SK-N-SH (cell line): Measurements from ENCODE around the gene GLOD4. TPM values are rescaled to one million over a fixed set of nuclear protein-coding genes. Genes with fewer than 3 reads are reported as not detected.
A peak's percentile ranks its signal among the peaks of the same experiment; 100 is the strongest.

ENCODE experiments used
- CTCF ChIA-PET: fragments of 300-600, 350-600 bp; formaldehyde crosslinking; extraction: SDS; loops from one replicate; lab custom pipeline; 2021; lab: Yijun Ruan, JAX
- POLR2A ChIA-PET: fragments of 350-600 bp; sonication (Branson Sonifier 250); formaldehyde crosslinking; extraction: SDS; loops from one replicate; lab custom pipeline; 2020; ENCODE audit warnings: antibody characterized with exemption, inconsistent platforms; lab: Yijun Ruan, JAX
- DNase-seq: peaks from one replicate; pipeline ENCODE4 v3.0.0; 2012
- H2AFZ ChIP-seq: fragments of 200-600 bp; sonication (generic); 2 replicates; pipeline ENCODE4 v1.8.1; 2016; ENCODE audit warnings: antibody characterized with exemption, mild to moderate bottlenecking, low read depth
- H3F3A ChIP-seq: fragments of 200-600 bp; sonication (generic); replicated peaks from 2 replicates; pipeline ENCODE3; 2016; ENCODE audit warnings: antibody characterized with exemption, mild to moderate bottlenecking; ENCODE audit not compliant: insufficient read depth
- H3K27ac ChIP-seq, 2 experiments: fragments of 200-500 bp in 1 of 2; fragments of 200-600 bp in 1 of 2; sonication (Bioruptor generic) in 1 of 2; sonication (generic), shearing (Covaris generic) in 1 of 2; 2 replicates each; pipeline versions ENCODE4 v1.5.1 to v1.6.1; 2014 to 2016; ENCODE audit warnings: low read depth in 2 of 2, inconsistent platforms in 1 of 2, low read length in 1 of 2, mild to moderate bottlenecking in 1 of 2, mixed read lengths in 1 of 2
- H3K27me3 ChIP-seq: fragments of 200-600 bp; sonication (generic), shearing (Covaris generic); 2 replicates; pipeline ENCODE4 v1.6.1; 2016; ENCODE audit warnings: mixed run types; ENCODE audit not compliant: insufficient read depth
- H3K36me3 ChIP-seq, 2 experiments: fragments of 200-500 bp in 1 of 2; fragments of 200-600 bp in 1 of 2; sonication (Bioruptor generic) in 1 of 2; sonication (generic) in 1 of 2; replicated peaks in 1 of 2; 2 replicates each; pipeline versions ENCODE3 to v1.5.1; 2014 to 2016; ENCODE audit warnings: low read length in 1 of 2, mild to moderate bottlenecking in 1 of 2; ENCODE audit not compliant: insufficient read depth in 2 of 2, control insufficient read depth in 1 of 2
- H3K4me1 ChIP-seq, 2 experiments: fragments of 200-500 bp in 1 of 2; fragments of 200-600 bp in 1 of 2; sonication (Bioruptor generic) in 1 of 2; sonication (generic), shearing (Covaris generic) in 1 of 2; 2 replicates each; pipeline versions ENCODE4 v1.5.1 to v1.6.1; 2014 to 2016; ENCODE audit warnings: low read depth in 1 of 2, low read length in 1 of 2, mixed run types in 1 of 2; ENCODE audit not compliant: insufficient read depth in 2 of 2, control insufficient read depth in 1 of 2
- H3K4me2 ChIP-seq: fragments of 200-600 bp; sonication (generic), shearing (Covaris generic); 2 replicates; pipeline ENCODE4 v1.6.1; 2017; ENCODE audit warnings: mixed run types
- H3K4me3 ChIP-seq, 2 experiments: fragments of 200-500 bp in 1 of 2; fragments of 200-600 bp in 1 of 2; sonication (Bioruptor generic) in 1 of 2; sonication (generic), shearing (Covaris generic) in 1 of 2; 2 replicates each; pipeline versions ENCODE4 v1.5.1 to v1.8.1; 2014 to 2016; ENCODE audit warnings: low read depth in 2 of 2, inconsistent platforms in 1 of 2, low read length in 1 of 2, mild to moderate bottlenecking in 1 of 2, mixed read lengths in 1 of 2, moderate library complexity in 1 of 2
- H3K79me2 ChIP-seq: fragments of 200-600 bp; sonication (generic); 2 replicates; pipeline ENCODE4 v1.8.1; 2017; ENCODE audit warnings: mild to moderate bottlenecking; ENCODE audit not compliant: insufficient read depth
- H3K9ac ChIP-seq: fragments of 200-600 bp; sonication (generic); 2 replicates; pipeline ENCODE4 v1.6.1; 2017; ENCODE audit warnings: mixed run types
- H3K9me2 ChIP-seq: fragments of 200-600 bp; sonication (generic); 2 replicates; pipeline ENCODE4 v1.6.1; 2017; ENCODE audit warnings: mixed run types
- H3K9me3 ChIP-seq: fragments of 200-600 bp; sonication (generic); 2 replicates; pipeline ENCODE4 v1.6.1; 2017; ENCODE audit warnings: mixed run types, mild to moderate bottlenecking, moderate library complexity
- H4K20me1 ChIP-seq: fragments of 200-600 bp; sonication (generic); 2 replicates; pipeline ENCODE4 v1.6.1; 2017; ENCODE audit warnings: mild to moderate bottlenecking, mixed run types; ENCODE audit not compliant: insufficient read depth
- CHD2 ChIP-seq: fragments of 150-350 bp; IDR thresholded peaks from 2 replicates; pipeline ENCODE4 v1.6.1; 2018; ENCODE audit warnings: low read length; ENCODE audit not compliant: partially characterized antibody
- CTCF ChIP-seq: fragments of 200-600 bp; sonication (generic); IDR thresholded peaks from 2 replicates; pipeline ENCODE4 v1.6.1; 2017; ENCODE audit warnings: antibody characterized with exemption, mild to moderate bottlenecking, moderate library complexity
- EZH2phosphoT487 ChIP-seq: fragments of 200-600 bp; sonication (generic); IDR thresholded peaks from 2 replicates; pipeline ENCODE4 v1.6.1; 2017; ENCODE audit warnings: low read depth, mixed run types, mild to moderate bottlenecking, antibody characterized with exemption, moderate library complexity, borderline replicate concordance
- FOSL2 ChIP-seq: IDR thresholded peaks from 2 replicates; pipeline ENCODE4 v1.4.0; 2012; ENCODE audit warnings: low read depth, mild to moderate bottlenecking, moderate library complexity, borderline replicate concordance
- GATA2 ChIP-seq: sonication (generic); formaldehyde crosslinking; IDR thresholded peaks from 2 replicates; pipeline ENCODE4 v1.5.0; 2020; ENCODE audit warnings: mild to moderate bottlenecking, missing genetic modification reagents
- IRF3 ChIP-seq: fragments of 150-350 bp; IDR thresholded peaks from 2 replicates; pipeline ENCODE4 v1.6.1; 2016; ENCODE audit warnings: mild to moderate bottlenecking, low read depth, low read length
- MAX ChIP-seq: IDR thresholded peaks from 2 replicates; pipeline ENCODE4 v1.4.0; 2012; ENCODE audit warnings: low read depth
- MEF2A ChIP-seq: IDR thresholded peaks from 2 replicates; pipeline ENCODE4 v1.4.0; 2012; ENCODE audit warnings: low read depth, borderline replicate concordance
- NFIC ChIP-seq: IDR thresholded peaks from 2 replicates; pipeline ENCODE4 v1.4.0; 2012; ENCODE audit warnings: borderline replicate concordance
- RAD21 ChIP-seq: IDR thresholded peaks from 2 replicates; pipeline ENCODE4 v1.6.1; 2012; ENCODE audit warnings: mild to moderate bottlenecking, low read length
- RXRA ChIP-seq: IDR thresholded peaks from 2 replicates; pipeline ENCODE4 v1.4.0; 2012; ENCODE audit warnings: low read depth, mild to moderate bottlenecking, borderline replicate concordance
- SIN3A ChIP-seq: IDR thresholded peaks from 2 replicates; pipeline ENCODE4 v1.6.1; 2012; ENCODE audit warnings: low read depth, mild to moderate bottlenecking, low read length, moderate library complexity, borderline replicate concordance
- SMC3 ChIP-seq: IDR thresholded peaks from 2 replicates; pipeline ENCODE4 v1.6.1; 2012; ENCODE audit warnings: low read depth, low read length, improper control_type of control experiment
- TAF1 ChIP-seq: IDR thresholded peaks from 2 replicates; pipeline ENCODE4 v1.6.1; 2012; ENCODE audit warnings: low read depth, mild to moderate bottlenecking, low read length, moderate library complexity, borderline replicate concordance
- TCF12 ChIP-seq: IDR thresholded peaks from 2 replicates; pipeline ENCODE4 v1.4.0; 2012
- USF1 ChIP-seq: IDR thresholded peaks from 2 replicates; pipeline ENCODE4 v1.4.0; 2012; ENCODE audit warnings: low read depth, borderline replicate concordance
- WGBS: methylation state at CpG from one replicate; pipeline ENCODE4 v1.1.6; 2017; ENCODE audit warnings: low lambda C conversion rate; 5-methylcytosine and 5-hydroxymethylcytosine counted together
- polyA plus RNA-seq, 3 experiments: library from polyadenylated mRNA; depleted of rRNA; stranded (reverse); fragments of >200 nt; gene quantifications; 2 replicates each; pipeline ENCODE4 v1.2.3, GENCODE V29; 2012

The GLOD4 gene
- polyA plus RNA-seq, 1 of the 3 experiments (the other 2 are of a cell fraction), result 34.3 TPM

GRCh38 chr17:731644-732066, 50.4 kb downstream of the GLOD4 start:
- Histone ChIP-seq H3K4me3 (peak overlapping the region; percentile 68 to 71), H3K36me3 (peaks cover 0 to 11% of the 10 kb centered on the region in 2 experiments), H3K79me2 (peaks cover 36% of the 10 kb centered on the region), H3K27ac (peak overlapping the region in 1 of 2 experiments; percentile 47; a peak in 1 of 4 replicates), H3K9me2 (no peaks in the 10 kb centered on the region), H3K27me3 (no peaks in the 10 kb centered on the region), H3K9me3 (no peaks in the 10 kb centered on the region), H4K20me1 (0 out of 2 replicates have a peak, but pooled peaks cover 3% of the 10 kb centered on the region), H3K4me1 (peaks cover 0 to 8% of the 10 kb centered on the region in 2 experiments; a peak in 1 of 4 replicates), H2AFZ (peak overlapping the region; percentile 89), H3K9ac (peak overlapping the region; percentile 78), H3K4me2 (peak overlapping the region; percentile 91), H3F3A (peaks cover 8% of the 10 kb centered on the region)
- TF ChIP-seq EZH2phosphoT487, result no peak
- no peak for TF ChIP-seq MEF2A
- TF ChIP-seq USF1, result no peak
- TF ChIP-seq IRF3, result no peak
- no peak for TF ChIP-seq FOSL2
- no peak for TF ChIP-seq MAX
- TF ChIP-seq RAD21, result no peak
- TF ChIP-seq CHD2, result no peak
- no peak for TF ChIP-seq RXRA
- no peak for TF ChIP-seq SMC3
- no peak for TF ChIP-seq SIN3A
- no peak for TF ChIP-seq CTCF
- no peak for TF ChIP-seq GATA2
- TF ChIP-seq NFIC, result no peak
- no peak for TF ChIP-seq TAF1
- TF ChIP-seq TCF12, result no peak
- ChIA-PET POLR2A (no interaction called here), CTCF (interaction anchor here (0.7 to 2.7 kb wide), 2 partner anchors 319 to 423 kb away, joined by 3 to 11 read pairs; no protein-coding TSS in a partner anchor)
- DNase-seq, result no peak
- WGBS, result 44% methylated on average over 16 of the region's 26 CpGs
